Measurements from ENCODE around the gene TPPP3.

DNA sequence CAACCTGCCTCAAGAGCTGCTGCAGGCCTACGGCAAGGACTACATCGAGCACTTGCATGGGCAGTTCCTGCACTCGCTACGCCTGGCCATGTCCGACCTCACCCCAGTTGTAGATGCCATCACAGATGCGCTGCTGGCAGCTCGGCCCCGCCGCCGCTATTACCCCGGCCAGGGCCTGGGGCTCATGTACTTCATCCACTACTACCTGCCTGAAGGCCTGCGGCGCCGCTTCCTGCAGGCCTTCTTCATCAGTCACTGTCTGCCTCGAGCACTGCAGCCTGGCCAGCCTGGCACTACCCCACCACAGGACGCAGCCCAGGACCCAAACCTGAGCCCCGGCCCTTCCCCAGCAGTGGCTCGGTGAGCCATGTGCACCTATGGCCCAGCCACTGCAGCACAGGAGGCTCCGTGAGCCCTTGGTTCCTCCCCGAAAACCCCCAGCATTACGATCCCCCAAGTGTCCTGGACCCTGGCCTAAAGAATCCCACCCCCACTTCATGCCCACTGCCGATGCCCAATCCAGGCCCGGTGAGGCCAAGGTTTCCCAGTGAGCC lies 43.4 kb upstream of the TPPP3 start:
- TF ChIP-seq, protein P1, sequence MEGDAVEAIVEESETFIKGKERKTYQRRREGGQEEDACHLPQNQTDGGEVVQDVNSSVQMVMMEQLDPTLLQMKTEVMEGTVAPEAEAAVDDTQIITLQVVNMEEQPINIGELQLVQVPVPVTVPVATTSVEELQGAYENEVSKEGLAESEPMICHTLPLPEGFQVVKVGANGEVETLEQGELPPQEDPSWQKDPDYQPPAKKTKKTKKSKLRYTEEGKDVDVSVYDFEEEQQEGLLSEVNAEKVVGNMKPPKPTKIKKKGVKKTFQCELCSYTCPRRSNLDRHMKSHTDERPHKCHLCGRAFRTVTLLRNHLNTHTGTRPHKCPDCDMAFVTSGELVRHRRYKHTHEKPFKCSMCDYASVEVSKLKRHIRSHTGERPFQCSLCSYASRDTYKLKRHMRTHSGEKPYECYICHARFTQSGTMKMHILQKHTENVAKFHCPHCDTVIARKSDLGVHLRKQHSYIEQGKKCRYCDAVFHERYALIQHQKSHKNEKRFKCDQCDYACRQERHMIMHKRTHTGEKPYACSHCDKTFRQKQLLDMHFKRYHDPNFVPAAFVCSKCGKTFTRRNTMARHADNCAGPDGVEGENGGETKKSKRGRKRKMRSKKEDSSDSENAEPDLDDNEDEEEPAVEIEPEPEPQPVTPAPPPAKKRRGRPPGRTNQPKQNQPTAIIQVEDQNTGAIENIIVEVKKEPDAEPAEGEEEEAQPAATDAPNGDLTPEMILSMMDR (conservative IDR thresholded peaks at IDR 0.05; ENCODE audit: low read depth, low read length), result no peak
- TF ChIP-seq EZH2 (IDR thresholded peaks at IDR 0.05; ENCODE audit: borderline replicate concordance, low read depth, low read length, poor library complexity, severe bottlenecking), result no peak
